WTC11 (cell line): ENCODE measurements around the gene EP400. TPM values are rescaled to one million over a fixed set of nuclear protein-coding genes. Genes with fewer than 3 reads are reported as not detected.
"Not testable (repeated sequence)": the region's sequence is repeated elsewhere in the genome, so short reads cannot be mapped to it uniquely, and the experiment has no call there.

Experiments used
- ATAC-seq: fragments of 200-7000 bp; cut with Tn5 transposase; 2 replicates; pipeline ENCODE4 v1.10.0; 2021; ENCODE audit warnings: mild to moderate bottlenecking, moderate library complexity
- CTCF ChIA-PET: fragments of 300-600 bp; sonication (Branson Sonifier 250); formaldehyde crosslinking; loops from one replicate; lab custom pipeline; 2021; ENCODE audit warnings: antibody characterized with exemption; lab: Charles Lee
- POLR2A ChIA-PET: fragments of 350-600 bp; sonication (Branson Sonifier 250); formaldehyde crosslinking; loops from one replicate; lab custom pipeline; 2021; ENCODE audit warnings: antibody characterized with exemption; lab: Charles Lee
- DNase-seq: peaks from one replicate; pipeline ENCODE4 v3.0.0; 2021; ENCODE audit warnings: low spot score
- H3K27ac Mint-ChIP-seq: 2 replicates; pipeline ENCODE4 v1.8.0; 2021; ENCODE audit warnings: mixed read lengths
- H3K27me3 Mint-ChIP-seq: 2 replicates; pipeline ENCODE4 v1.8.0; 2021; ENCODE audit warnings: low read depth, mild to moderate bottlenecking, moderate library complexity, mixed read lengths
- H3K36me3 Mint-ChIP-seq: 2 replicates; pipeline ENCODE4 v1.8.0; 2021; ENCODE audit warnings: mixed read lengths
- H3K4me1 Mint-ChIP-seq: 2 replicates; pipeline ENCODE4 v1.8.0; 2022; ENCODE audit warnings: mixed read lengths
- H3K4me3 Mint-ChIP-seq: 2 replicates; pipeline ENCODE4 v1.8.0; 2021; ENCODE audit warnings: mild to moderate bottlenecking, moderate library complexity, mixed read lengths
- H3K9me3 Mint-ChIP-seq: 2 replicates; pipeline ENCODE4 v1.8.0; 2021; ENCODE audit warnings: mixed read lengths
- EMX1 ChIP-seq: fragments of 250-450 bp; sonication (Bioruptor Pico); IDR thresholded peaks from 2 replicates; pipeline ENCODE4 v1.8.0; 2021; ENCODE audit warnings: mild to moderate bottlenecking
- JUN ChIP-seq: sonication (generic); formaldehyde crosslinking; IDR thresholded peaks from 2 replicates; pipeline ENCODE4 v1.8.0; 2023; ENCODE audit warnings: mild to moderate bottlenecking, missing genetic modification reagents
- NR3C1 ChIP-seq: sonication (generic); formaldehyde crosslinking; conservative IDR thresholded peaks from 2 replicates; pipeline ENCODE4 v1.8.1; 2023; ENCODE audit warnings: low read depth, mild to moderate bottlenecking, missing genetic modification reagents
- OVOL2 ChIP-seq: fragments of 250-450 bp; sonication (Bioruptor Pico); IDR thresholded peaks from 2 replicates; pipeline ENCODE4 v1.9.0; 2021; ENCODE audit warnings: mild to moderate bottlenecking, borderline replicate concordance
- SMAD4 ChIP-seq: sonication (generic); formaldehyde crosslinking; IDR thresholded peaks from 2 replicates; pipeline ENCODE4 v1.8.0; 2022; ENCODE audit warnings: mild to moderate bottlenecking, missing genetic modification reagents
- ZBTB21 ChIP-seq: sonication (generic); formaldehyde crosslinking; IDR thresholded peaks from 2 replicates; pipeline ENCODE4 v1.8.1; 2023; ENCODE audit warnings: mild to moderate bottlenecking, missing genetic modification reagents, borderline replicate concordance
- ZNF121 ChIP-seq: sonication (generic); formaldehyde crosslinking; IDR thresholded peaks from 2 replicates; pipeline ENCODE4 v1.8.0; 2023; ENCODE audit warnings: missing genetic modification reagents
- total RNA-seq: library from RNA; stranded (reverse); gene quantifications from 3 replicates; pipeline ENCODE4 v1.2.3, GENCODE V29; 2021
- TF ChIP-seq, protein P1 (sequence below): sonication (generic); formaldehyde crosslinking; IDR thresholded peaks from 2 replicates; pipeline ENCODE4 v1.8.1; 2023; ENCODE audit warnings: mild to moderate bottlenecking, missing genetic modification reagents, moderate library complexity
- TF ChIP-seq, protein P2 (sequence below): sonication (generic); formaldehyde crosslinking; IDR thresholded peaks from 2 replicates; pipeline ENCODE4 v1.8.1; 2022; ENCODE audit warnings: low read depth, mild to moderate bottlenecking, moderate library complexity, missing genetic modification reagents, borderline replicate concordance
- TF ChIP-seq, protein P3 (sequence below): sonication (generic); formaldehyde crosslinking; IDR thresholded peaks from 2 replicates; pipeline ENCODE4 v1.8.1; 2023; ENCODE audit warnings: mild to moderate bottlenecking, missing genetic modification reagents, moderate library complexity
- TF ChIP-seq, protein P4 (sequence below): sonication (generic); formaldehyde crosslinking; IDR thresholded peaks from 2 replicates; pipeline ENCODE4 v1.8.0; 2022; ENCODE audit warnings: missing genetic modification reagents

EP400 gene
- total RNA-seq, 1 experiment from 2014 or later: 75.8 TPM

DNA sequence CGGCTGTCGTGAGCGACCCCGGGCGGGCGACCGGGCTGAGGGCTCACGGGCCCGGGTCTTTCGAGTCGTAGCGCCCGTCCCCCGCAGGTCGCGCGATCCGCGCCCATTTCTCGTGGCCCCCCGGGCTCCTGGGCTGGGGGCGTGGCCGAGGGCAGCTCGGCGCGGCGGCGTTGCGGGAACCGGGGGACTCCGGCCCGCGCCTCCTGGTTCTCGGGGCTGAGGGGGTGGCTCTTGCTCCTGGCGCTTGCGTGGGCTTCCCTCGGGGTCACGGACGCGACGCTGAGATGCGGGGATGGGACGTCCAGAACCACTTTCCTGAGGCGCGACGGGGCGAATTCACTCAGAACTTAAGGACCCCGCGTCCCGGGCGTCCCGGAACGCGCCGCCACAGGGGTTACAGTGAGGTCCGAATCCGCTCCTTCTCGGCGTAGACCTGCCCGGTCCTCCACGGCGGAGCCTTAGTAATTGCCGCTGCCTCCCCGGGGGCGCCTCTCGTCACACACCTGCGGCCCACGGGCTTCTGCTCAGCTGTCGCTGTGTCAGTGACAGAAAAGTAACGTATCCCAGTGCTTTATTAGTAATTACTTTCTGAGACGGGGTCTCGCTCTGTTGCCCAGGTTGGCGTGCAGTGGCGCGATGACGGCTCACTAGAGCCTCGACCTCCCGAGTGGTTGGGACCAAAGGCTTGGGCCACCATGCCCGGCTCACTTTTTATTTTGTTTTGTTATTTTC is 606 bp downstream of the EP400 start (continued):
- TF ChIP-seq NR3C1 (CRISPR knock-in tag): no peak
- TF ChIP-seq ZNF121 (CRISPR knock-in tag): peak; percentile 91
- no peak for TF ChIP-seq EMX1 (CRISPR knock-in tag)
- TF ChIP-seq ZBTB21 (CRISPR knock-in tag): no peak
- TF ChIP-seq SMAD4 (CRISPR knock-in tag): 0 out of 2 replicates have a peak, but pooled peaks have one; percentile 43

DNA sequence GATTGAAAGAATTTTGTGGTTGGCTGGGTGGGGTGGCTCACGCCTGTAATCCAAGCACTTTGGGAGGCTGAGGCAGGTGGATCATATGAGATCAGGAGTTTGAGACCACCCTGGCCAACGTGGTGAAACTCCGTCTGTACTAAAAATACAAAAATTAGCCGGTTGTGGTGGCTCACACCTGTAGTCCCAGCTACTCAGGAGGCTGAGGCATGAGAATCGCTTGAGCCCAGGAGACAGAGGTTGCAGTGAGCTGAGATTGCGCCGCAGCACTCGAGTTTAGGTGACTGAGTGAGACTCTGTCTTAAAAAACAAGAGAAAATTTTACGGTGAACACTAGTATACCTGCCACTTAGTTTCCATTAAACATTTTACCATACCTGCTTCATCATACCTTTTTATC is 4.1 kb downstream of the EP400 start:
- H3K9me3 Mint-ChIP-seq, POLR2A ChIA-PET, CTCF ChIA-PET, H3K27ac Mint-ChIP-seq, H3K4me1 Mint-ChIP-seq, DNase-seq, H3K27me3 Mint-ChIP-seq, H3K36me3 Mint-ChIP-seq, H3K4me3 Mint-ChIP-seq, ATAC-seq: not testable (repeated sequence)

DNA sequence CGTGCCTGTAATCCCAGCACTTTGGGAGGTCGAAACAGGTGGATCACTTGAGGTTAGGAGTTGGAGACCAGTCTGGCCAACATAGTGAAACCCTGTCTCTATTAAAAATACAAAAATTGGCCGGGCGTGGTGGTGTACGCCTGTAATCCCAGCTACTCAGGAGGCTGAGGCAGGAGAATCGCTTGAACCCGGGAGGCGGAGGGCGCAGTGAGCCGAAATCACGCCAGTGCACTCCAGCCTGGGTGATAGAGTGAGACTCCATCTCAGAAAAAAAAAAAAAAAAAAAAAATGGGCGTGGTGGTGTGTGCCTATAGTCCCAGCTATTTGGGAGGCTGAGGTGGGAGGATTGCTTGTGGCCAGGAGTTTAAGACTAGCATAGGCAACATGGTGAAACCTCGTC is 4.7 kb downstream of the EP400 start:
- CTCF ChIA-PET: interaction anchor here (0.7 kb wide), 1 partner anchor 103 kb away, joined by 3 read pairs; no protein-coding TSS in a partner anchor
- H3K9me3 Mint-ChIP-seq, H3K4me3 Mint-ChIP-seq, H3K27me3 Mint-ChIP-seq, DNase-seq, H3K4me1 Mint-ChIP-seq, H3K27ac Mint-ChIP-seq, ATAC-seq, H3K36me3 Mint-ChIP-seq: not testable (repeated sequence)
- POLR2A ChIA-PET: interaction anchor here (0.6 kb wide), 1 partner anchor 40 kb away, joined by 3 read pairs; no protein-coding TSS in a partner anchor

DNA sequence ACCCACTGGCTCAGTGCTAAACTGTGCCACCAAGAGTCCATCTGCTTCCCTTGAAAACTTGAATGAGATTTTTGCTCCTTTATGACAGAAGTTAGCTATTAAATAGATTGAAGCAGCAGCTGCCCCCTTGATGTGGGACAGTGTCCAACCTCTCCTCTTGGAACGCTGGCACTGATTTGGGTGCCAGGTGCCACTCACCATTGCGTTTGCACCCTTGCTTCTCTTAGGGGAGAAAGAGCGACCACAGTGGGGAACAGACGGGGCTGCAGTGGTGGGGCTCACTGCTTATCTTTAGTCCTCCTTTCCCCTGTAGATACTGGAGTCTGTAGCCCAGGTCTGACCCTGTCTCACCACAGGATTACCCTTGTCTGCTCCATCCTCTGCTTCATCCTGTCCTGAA is 9.4 kb downstream of the EP400 start:
- ChIA-PET CTCF (interaction anchor here (1.8 kb wide), 1 partner anchor 10 kb away, joined by 5 read pairs; the partner anchor contains the start of gene EP400), POLR2A (no interaction called here)
- no peak overlapping the region for H3K4me3 Mint-ChIP-seq
- no peaks in the 10 kb centered on the region for H3K27me3 Mint-ChIP-seq
- TF ChIP-seq ZNF121 (CRISPR knock-in tag) (no peak), ZBTB21 (CRISPR knock-in tag) (no peak), OVOL2 (CRISPR knock-in tag) (no peak), JUN (CRISPR knock-in tag) (no peak)
- TF ChIP-seq, protein P1, sequence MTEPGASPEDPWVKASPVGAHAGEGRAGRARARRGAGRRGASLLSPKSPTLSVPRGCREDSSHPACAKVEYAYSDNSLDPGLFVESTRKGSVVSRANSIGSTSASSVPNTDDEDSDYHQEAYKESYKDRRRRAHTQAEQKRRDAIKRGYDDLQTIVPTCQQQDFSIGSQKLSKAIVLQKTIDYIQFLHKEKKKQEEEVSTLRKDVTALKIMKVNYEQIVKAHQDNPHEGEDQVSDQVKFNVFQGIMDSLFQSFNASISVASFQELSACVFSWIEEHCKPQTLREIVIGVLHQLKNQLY (CRISPR knock-in tag): no peak
- TF ChIP-seq, protein P2, sequence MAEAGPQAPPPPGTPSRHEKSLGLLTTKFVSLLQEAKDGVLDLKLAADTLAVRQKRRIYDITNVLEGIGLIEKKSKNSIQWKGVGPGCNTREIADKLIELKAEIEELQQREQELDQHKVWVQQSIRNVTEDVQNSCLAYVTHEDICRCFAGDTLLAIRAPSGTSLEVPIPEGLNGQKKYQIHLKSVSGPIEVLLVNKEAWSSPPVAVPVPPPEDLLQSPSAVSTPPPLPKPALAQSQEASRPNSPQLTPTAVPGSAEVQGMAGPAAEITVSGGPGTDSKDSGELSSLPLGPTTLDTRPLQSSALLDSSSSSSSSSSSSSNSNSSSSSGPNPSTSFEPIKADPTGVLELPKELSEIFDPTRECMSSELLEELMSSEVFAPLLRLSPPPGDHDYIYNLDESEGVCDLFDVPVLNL: no peak
- TF ChIP-seq, protein P3, sequence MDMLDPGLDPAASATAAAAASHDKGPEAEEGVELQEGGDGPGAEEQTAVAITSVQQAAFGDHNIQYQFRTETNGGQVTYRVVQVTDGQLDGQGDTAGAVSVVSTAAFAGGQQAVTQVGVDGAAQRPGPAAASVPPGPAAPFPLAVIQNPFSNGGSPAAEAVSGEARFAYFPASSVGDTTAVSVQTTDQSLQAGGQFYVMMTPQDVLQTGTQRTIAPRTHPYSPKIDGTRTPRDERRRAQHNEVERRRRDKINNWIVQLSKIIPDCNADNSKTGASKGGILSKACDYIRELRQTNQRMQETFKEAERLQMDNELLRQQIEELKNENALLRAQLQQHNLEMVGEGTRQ (CRISPR knock-in tag): no peak
- TF ChIP-seq, protein P4, sequence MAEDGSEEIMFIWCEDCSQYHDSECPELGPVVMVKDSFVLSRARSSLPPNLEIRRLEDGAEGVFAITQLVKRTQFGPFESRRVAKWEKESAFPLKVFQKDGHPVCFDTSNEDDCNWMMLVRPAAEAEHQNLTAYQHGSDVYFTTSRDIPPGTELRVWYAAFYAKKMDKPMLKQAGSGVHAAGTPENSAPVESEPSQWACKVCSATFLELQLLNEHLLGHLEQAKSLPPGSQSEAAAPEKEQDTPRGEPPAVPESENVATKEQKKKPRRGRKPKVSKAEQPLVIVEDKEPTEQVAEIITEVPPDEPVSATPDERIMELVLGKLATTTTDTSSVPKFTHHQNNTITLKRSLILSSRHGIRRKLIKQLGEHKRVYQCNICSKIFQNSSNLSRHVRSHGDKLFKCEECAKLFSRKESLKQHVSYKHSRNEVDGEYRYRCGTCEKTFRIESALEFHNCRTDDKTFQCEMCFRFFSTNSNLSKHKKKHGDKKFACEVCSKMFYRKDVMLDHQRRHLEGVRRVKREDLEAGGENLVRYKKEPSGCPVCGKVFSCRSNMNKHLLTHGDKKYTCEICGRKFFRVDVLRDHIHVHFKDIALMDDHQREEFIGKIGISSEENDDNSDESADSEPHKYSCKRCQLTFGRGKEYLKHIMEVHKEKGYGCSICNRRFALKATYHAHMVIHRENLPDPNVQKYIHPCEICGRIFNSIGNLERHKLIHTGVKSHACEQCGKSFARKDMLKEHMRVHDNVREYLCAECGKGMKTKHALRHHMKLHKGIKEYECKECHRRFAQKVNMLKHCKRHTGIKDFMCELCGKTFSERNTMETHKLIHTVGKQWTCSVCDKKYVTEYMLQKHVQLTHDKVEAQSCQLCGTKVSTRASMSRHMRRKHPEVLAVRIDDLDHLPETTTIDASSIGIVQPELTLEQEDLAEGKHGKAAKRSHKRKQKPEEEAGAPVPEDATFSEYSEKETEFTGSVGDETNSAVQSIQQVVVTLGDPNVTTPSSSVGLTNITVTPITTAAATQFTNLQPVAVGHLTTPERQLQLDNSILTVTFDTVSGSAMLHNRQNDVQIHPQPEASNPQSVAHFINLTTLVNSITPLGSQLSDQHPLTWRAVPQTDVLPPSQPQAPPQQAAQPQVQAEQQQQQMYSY (CRISPR knock-in tag): no peak
- H3K4me1 Mint-ChIP-seq: peaks cover 7% of the 10 kb centered on the region
- DNase-seq (no peak), ATAC-seq (no peak)
- H3K27ac Mint-ChIP-seq: peak overlapping the region; percentile 50
- peaks cover 7% of the 10 kb centered on the region for H3K36me3 Mint-ChIP-seq
- no peaks in the 10 kb centered on the region for H3K9me3 Mint-ChIP-seq
